Stimulated activated CD8-positive, alpha-beta memory T cell treated with anti-CD3 and anti-CD28 coated beads, Interleukin-7, amount 100 ng/mL, for 48 hours (primary cell): ENCODE measurements around the gene MOGAT1.
A peak's percentile ranks its signal among the peaks of the same experiment; 100 is the strongest.
"Not testable (repeated sequence)": the region's sequence is repeated elsewhere in the genome, so short reads cannot be mapped to it uniquely, and the experiment has no call there.

Source experiments
- DNase-seq, 2 donors: peaks; one replicate each; pipeline ENCODE4 v3.0.0-alpha.2; 2020; ENCODE audit warnings: low read depth in 1 of 2; ENCODE audit errors: extremely low read depth in 1 of 2

MOGAT1 gene

GRCh38 chr2:222736924-222737323 lies 65.5 kb downstream of the MOGAT1 start:
- no peak for DNase-seq

GRCh38 chr2:222738312-222738711 lies 66.9 kb downstream of the MOGAT1 start:
- no peak for DNase-seq

GRCh38 chr2:222738809-222739208 lies 67.4 kb downstream of the MOGAT1 start:
- no peak for DNase-seq

- no peak for DNase-seq
Measured at GRCh38 chr2:222739939-222740338, 68.5 kb downstream of the MOGAT1 start.

GRCh38 chr2:222743251-222743812 lies 71.9 kb downstream of the MOGAT1 start:
- no peak for DNase-seq

- no peak for DNase-seq
Measured at GRCh38 chr2:222745836-222746559, 74.5 kb downstream of the MOGAT1 start.

- DNase-seq: peak in 1 of 2 donors; percentile 5
Measured at GRCh38 chr2:222747526-222748160, 76.2 kb downstream of the MOGAT1 start.

GRCh38 chr2:222750533-222750932 lies 79.1 kb downstream of the MOGAT1 start:
- no peak for DNase-seq

- no peak for DNase-seq
Measured at GRCh38 chr2:222751238-222751637, 79.8 kb downstream of the MOGAT1 start.

GRCh38 chr2:222751821-222752719 lies 80.6 kb downstream of the MOGAT1 start:
- no peak for DNase-seq

GRCh38 chr2:222752746-222753145 lies 81.3 kb downstream of the MOGAT1 start:
- DNase-seq: no peak

GRCh38 chr2:222753251-222753824 lies 81.9 kb downstream of the MOGAT1 start:
- DNase-seq: no peak

- DNase-seq: no peak
Measured at GRCh38 chr2:222754324-222754930, 83.0 kb downstream of the MOGAT1 start.

GRCh38 chr2:222755593-222755992 lies 84.1 kb downstream of the MOGAT1 start:
- not testable (repeated sequence) for DNase-seq

GRCh38 chr2:222756362-222756831 lies 84.9 kb downstream of the MOGAT1 start:
- no peak for DNase-seq

GRCh38 chr2:222756951-222757650 lies 85.6 kb downstream of the MOGAT1 start:
- DNase-seq: no peak
